ENCODE results near the gene NAALADL2.
"Not testable (repeated sequence)": the region's sequence is repeated elsewhere in the genome, so short reads cannot be mapped to it uniquely, and the experiment has no call there.

The NAALADL2 gene

GRCh38 chr3:175732017-175732416 is 872.9 kb downstream of the NAALADL2 start:
- DNase-seq = no peak

- no peak for DNase-seq
Observed at GRCh38 chr3:175735866-175736265, 876.7 kb downstream of the NAALADL2 start.

GRCh38 chr3:175737646-175738572 is 878.8 kb downstream of the NAALADL2 start:
- no peak for DNase-seq

GRCh38 chr3:175741951-175742350 is 882.8 kb downstream of the NAALADL2 start:
- DNase-seq = no peak

GRCh38 chr3:175743733-175744400 is 884.7 kb downstream of the NAALADL2 start:
- DNase-seq = no peak

GRCh38 chr3:175746308-175746707 is 887.2 kb downstream of the NAALADL2 start:
- no peak for DNase-seq

GRCh38 chr3:175748087-175748730 is 889.1 kb downstream of the NAALADL2 start:
- DNase-seq = no peak

GRCh38 chr3:175749981-175750380 is 890.8 kb downstream of the NAALADL2 start:
- no peak for DNase-seq

- no peak for DNase-seq
Observed at GRCh38 chr3:175751089-175751488, 892.0 kb downstream of the NAALADL2 start.

GRCh38 chr3:175763948-175764347 is 904.8 kb downstream of the NAALADL2 start:
- DNase-seq = no peak

- DNase-seq = no peak
Observed at GRCh38 chr3:175764722-175765121, 905.6 kb downstream of the NAALADL2 start.

- no peak for DNase-seq
Observed at GRCh38 chr3:175770426-175770825, 911.3 kb downstream of the NAALADL2 start.

GRCh38 chr3:175777495-175777894 is 918.4 kb downstream of the NAALADL2 start:
- no peak for DNase-seq

- no peak for DNase-seq
Observed at GRCh38 chr3:175777965-175778364, 918.8 kb downstream of the NAALADL2 start.

- DNase-seq = no peak
Observed at GRCh38 chr3:175778994-175779393, 919.9 kb downstream of the NAALADL2 start.

GRCh38 chr3:175787109-175787508 is 928.0 kb downstream of the NAALADL2 start:
- DNase-seq = not testable (repeated sequence)

- no peak for DNase-seq
Observed at GRCh38 chr3:175792245-175792644, 933.1 kb downstream of the NAALADL2 start.

- no peak for DNase-seq
Observed at GRCh38 chr3:175798326-175798725, 939.2 kb downstream of the NAALADL2 start.

GRCh38 chr3:175805825-175806224 is 946.7 kb downstream of the NAALADL2 start:
- no peak for DNase-seq

- DNase-seq = no peak
Observed at GRCh38 chr3:175807175-175807574, 948.0 kb downstream of the NAALADL2 start.

- DNase-seq = no peak
Observed at GRCh38 chr3:175818811-175819464, 959.8 kb downstream of the NAALADL2 start.

GRCh38 chr3:175822766-175823491 is 963.8 kb downstream of the NAALADL2 start:
- DNase-seq = not testable (repeated sequence)
